Ovary (tissue), 3 donors: ENCODE measurements around the gene HOXB2.

Source experiments
- EP300 ChIP-seq: sonication (generic); formaldehyde crosslinking; IDR thresholded peaks from one replicate; pipeline ENCODE4 v1.6.1; 2017; ENCODE audit warnings: antibody characterized with exemption
- POLR2A ChIP-seq: fragments of 450-650 bp; IDR thresholded peaks from one replicate; pipeline ENCODE4 v1.6.1; 2017; ENCODE audit warnings: antibody characterized with exemption, mild to moderate bottlenecking, moderate library complexity
- TF ChIP-seq, protein P1 (sequence below), 3 donors: fragments of 450-650 bp in 2 of 3; fragments of 200-600 bp in 1 of 3; IDR thresholded peaks; one replicate each; pipeline versions ENCODE4 v1.5.1 to v1.8.0; 2016 to 2022; ENCODE audit warnings: antibody characterized with exemption in 3 of 3, mild to moderate bottlenecking in 1 of 3
- donor health status: DM: no; HTN: no; CAD: no.

DNA sequence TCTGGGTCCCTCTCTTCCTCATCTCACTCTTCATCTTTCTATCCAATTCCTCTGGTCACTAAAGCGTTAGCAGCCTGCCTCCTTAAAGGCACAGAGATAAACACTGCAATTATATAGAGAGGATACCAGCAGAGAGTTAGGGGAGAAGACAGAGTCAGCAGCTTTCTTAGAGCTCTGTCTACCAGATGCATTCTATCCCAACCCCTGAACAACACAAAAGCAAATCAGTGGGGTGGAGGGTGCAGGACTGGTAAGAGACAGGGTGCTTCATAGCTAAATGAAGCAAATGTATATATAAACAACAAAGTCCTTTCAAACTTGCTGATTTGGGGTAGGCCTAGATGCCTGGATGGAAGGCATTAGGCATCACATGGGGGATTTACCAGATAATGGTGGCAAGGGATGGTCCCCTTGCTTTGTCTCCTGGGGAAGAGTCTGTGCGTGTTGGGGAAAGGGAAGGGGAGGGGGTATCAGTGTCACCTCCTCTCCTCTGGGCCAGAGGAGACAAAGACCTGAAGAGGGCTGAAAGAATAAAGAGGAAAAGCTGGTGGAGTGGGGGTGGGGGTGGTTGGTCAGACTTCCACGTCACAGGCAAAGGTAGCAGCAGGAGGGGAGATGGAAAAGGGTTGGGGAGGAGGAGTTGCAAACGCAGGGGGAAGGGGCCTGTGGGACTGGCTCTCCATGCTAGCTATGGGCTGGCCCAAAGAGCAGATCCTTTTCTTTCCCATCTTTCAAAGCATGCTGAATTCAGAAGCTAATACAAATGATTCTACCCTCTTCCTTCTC, 21.2 kb upstream of the HOXB2 start:
- TF ChIP-seq, protein P1, sequence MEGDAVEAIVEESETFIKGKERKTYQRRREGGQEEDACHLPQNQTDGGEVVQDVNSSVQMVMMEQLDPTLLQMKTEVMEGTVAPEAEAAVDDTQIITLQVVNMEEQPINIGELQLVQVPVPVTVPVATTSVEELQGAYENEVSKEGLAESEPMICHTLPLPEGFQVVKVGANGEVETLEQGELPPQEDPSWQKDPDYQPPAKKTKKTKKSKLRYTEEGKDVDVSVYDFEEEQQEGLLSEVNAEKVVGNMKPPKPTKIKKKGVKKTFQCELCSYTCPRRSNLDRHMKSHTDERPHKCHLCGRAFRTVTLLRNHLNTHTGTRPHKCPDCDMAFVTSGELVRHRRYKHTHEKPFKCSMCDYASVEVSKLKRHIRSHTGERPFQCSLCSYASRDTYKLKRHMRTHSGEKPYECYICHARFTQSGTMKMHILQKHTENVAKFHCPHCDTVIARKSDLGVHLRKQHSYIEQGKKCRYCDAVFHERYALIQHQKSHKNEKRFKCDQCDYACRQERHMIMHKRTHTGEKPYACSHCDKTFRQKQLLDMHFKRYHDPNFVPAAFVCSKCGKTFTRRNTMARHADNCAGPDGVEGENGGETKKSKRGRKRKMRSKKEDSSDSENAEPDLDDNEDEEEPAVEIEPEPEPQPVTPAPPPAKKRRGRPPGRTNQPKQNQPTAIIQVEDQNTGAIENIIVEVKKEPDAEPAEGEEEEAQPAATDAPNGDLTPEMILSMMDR (IDR thresholded peaks at IDR 0.05), result no peak
- TF ChIP-seq POLR2A, result no peak
- no peak for TF ChIP-seq EP300
